DMS114 treated with DMSO at 0.1 percent for 48 hours (cell line): ENCODE results near the gene IL27RA.

Experiments
- DNase-seq: peaks from one replicate; lab custom pipeline; 2025; ENCODE audit not compliant: unreplicated experiment; lab: John Stamatoyannopoulos, UW

The IL27RA gene

DNA sequence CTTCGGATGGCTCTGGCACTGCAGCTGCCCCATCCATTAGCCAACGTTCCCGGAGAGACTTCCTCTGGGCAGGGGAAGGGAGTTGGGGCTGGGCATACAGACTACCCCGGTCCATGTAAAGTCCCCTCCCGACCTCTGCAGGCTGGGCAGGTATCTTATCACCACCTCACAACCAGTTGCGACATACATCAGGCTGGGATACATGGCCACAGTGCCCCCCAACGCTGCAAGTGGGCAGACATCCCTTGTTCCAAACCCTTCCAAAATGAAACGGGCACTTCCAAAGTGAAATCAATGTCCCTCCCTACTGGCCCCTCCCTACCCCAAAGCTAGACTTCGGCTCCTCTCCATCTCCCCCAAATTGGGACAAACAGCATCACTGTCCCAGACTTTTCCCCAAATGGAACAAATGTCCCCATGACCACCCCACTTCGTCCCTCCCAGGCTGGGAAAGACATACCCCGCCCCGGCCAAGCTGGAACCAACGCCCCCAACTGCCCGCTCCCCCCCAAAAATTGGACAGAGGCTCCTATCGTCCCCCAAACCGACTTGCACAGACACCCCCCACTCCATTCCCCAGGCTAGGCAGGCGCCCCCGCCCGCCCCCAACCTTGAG, 25.3 kb downstream of the IL27RA start:
- no peak for DNase-seq

DNA sequence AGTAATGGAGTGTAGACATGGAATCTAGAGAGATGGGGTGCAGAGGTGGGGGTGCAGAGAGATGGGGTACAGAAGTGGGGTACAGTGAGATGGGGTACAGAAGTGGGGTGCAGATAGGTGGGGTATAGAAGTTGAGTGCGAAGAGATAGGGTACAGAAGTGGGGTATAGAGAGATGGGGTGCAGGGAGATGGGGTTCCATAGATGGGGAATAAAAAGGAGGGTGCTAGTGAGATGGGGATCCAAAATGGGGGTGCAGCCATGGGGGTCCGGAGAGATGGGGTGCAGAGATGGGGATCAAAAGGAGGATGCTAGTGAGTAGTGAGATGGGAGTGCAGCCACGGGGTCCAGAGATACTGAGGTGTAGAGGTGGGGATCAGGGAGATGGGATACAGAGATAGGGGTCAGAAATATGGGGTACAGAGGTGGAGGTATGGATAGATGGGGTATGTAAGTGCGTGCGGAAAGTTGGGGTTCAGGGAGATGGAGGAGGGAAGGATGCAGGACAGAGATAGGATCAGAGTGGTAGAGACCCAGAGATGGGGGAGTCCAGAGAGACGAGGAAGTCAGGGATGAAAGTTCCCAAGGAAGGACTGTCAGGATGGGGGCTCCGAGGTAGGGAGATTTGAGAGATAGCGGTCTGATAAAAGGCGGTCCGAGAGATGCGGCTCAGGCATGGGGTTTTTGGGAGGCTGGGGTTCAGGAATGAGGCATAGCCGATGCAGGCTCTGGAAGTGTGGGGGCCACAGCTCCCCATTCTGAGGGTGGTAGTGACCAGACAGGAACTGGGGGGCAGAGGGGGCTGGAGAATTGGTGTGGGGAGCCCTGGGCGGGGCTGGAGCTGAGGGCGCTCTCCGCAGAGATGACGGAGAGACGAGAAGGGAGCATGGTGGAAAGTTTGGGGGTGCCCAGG, 26.9 kb downstream of the IL27RA start:
- no peak for DNase-seq

- DNase-seq = no peak
Observed at GRCh38 chr19:14059093-14059480, 27.5 kb downstream of the IL27RA start.

- DNase-seq = no peak
Observed at GRCh38 chr19:14059652-14060155, 28.1 kb downstream of the IL27RA start.

DNA sequence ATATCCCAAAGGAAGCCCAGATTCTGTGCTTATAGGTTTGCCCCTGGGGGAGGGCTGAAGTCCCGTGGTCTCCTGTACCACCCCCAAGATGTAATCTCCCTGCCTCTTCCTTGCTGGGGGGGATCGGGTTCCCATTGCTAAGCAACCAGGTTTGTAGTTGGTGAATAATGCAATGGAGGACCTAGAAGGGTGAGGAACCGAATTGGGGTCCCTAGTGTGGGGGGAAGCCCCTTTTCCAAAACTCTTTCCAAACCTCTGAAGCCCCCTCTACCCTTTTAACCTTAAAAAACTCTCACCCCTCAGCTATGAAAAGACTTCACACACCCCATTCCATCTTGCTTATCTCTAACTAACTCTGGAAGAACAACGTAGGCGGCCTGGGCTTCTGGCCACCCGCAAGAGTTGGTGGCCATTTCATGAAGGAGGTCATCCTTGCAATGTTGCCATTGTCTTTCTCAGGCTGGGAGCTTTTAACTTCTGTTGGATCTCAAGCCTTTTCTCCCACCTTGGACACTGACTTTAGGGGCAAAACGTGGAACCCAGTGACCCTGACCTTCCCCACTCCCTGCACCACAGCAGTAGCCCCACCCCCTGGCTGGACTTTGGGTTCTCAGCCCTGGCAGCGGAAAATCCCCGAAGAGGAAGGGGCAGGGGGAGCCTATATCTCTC, 29.7 kb downstream of the IL27RA start:
- DNase-seq = no peak

- DNase-seq = no peak
Observed at GRCh38 chr19:14061751-14062557, 30.4 kb downstream of the IL27RA start, which contains the start of gene PALM3. PALM3 (minus strand) TSS chr19:14062076; CDS start chr19:14061980, 96 bp downstream.

DNA sequence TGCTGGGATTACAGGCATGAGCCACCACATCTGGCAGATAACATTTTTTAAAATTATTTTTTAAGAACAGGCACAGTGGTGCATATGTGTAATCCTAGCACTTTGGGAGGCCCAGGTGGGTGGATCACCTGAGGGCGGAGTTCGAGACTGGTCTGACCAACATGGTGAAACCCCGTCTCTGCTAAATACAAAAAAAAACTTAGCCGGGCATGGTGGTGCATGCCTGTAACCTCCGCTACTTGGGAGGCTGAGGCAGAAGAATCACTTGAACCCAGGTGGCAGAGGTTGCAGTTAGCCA, 30.9 kb downstream of the IL27RA start:
- DNase-seq = no peak

DNA sequence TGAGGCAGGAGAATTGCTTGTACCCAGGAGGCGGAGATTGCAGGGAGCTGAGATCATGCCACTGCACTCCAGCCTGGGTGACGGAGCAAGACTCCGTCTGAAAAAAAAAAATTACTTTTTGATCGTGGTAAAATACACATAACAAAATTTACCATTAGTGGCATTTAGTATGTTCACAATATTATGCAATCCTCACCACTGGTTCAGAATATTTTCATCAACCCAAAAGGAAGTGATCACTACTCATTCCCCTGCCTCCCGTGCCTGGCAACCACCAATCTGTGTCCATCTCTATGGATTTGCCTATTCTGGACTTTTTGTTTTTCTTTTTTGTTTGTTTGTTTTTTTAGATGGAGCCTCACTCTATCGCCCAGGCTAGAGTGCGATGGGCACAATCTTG, 31.5 kb downstream of the IL27RA start:
- DNase-seq = no peak

GRCh38 chr19:14066134-14066533, 34.6 kb downstream of the IL27RA start:
- no peak for DNase-seq

DNA sequence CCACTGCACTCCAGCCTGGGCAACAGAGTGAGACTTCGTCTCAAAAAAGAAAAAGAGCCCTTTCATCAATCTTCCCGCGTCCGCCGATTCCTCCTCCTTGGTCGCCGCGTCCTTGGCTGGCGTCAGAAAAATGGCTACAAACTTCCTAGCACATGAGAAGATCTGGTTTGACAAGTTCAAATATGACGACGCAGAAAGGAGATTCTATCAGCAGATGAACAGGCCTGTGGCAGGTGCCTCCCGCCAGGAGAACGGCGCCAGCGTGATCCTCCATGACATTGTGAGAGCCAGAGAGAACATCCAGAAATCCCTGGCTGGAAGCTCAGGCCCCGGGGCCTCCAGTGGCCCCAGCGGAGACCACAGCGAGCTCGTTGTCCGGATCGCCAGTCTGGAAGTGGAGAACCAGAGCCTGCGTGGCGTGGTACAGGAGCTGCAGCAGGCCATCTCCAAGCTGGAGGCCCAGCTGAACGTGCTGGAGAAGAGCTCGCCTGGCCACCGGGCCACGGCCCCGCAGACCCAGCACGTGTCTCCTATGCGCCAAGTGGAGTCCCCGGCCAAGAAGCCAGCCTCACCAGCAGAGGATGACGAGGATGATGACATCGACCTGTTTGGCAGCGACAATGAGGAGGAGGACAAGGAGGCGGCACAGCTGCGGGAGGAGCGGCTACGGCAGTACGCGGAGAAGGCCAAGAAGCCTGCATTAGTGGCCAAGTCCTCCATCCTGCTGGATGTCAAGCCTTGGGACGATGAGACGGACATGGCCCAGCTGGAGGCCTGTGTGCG, 38.9 kb downstream of the IL27RA start:
- DNase-seq = no peak

- no peak for DNase-seq
Observed at GRCh38 chr19:14072535-14073260, 41.1 kb downstream of the IL27RA start, which contains the start of gene MISP3. MISP3 (plus strand) TSS chr19:14072786; CDS start chr19:14073310, 524 bp downstream.

GRCh38 chr19:14073261-14073924, 41.8 kb downstream of the IL27RA start:
- DNase-seq = peak; percentile 32

DNA sequence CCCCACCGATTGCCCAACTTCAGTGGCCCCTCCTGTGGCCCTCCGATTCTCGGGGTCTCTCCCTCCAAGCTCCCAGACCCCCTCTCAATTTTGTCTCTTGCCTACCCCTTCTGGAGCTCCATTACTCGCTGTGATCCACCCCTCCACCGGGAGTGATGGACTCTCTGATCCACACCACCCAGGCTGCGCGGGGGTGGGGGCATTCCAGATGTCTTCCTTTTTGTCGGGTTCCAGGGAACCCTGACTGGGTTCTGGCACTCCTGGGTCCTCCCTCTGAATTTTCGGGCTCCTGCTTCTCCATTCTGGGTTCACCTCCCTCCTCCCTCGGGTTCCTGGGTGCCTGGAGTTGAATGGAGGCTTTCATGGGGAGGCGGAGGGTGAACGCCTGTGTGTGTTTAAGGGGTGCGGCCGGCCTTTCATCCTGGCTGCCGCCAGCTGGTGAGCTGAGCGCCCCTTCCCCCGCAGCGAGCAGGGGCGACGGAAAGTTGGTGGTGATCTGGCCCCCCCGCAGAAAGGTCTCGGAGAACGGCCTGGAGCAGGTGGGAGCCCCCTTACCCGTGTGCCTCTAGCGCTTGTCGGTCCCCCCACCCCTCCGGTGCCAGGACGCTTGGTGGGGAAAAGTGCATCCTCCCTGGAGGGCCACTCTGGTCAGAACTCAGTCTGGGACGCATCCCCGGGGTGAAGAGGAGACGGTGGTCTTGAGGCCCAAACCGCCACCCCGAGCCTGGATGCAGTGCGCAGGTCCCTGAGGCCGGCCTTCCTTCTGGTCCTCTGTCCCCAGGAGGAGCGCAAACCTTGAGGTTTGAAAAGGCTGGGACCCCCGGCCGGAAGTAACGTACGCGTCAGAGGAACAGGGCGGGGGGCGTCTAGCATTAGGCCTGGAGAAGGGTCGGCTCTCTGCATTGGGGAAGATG, 42.6 kb downstream of the IL27RA start:
- DNase-seq = no peak

DNA sequence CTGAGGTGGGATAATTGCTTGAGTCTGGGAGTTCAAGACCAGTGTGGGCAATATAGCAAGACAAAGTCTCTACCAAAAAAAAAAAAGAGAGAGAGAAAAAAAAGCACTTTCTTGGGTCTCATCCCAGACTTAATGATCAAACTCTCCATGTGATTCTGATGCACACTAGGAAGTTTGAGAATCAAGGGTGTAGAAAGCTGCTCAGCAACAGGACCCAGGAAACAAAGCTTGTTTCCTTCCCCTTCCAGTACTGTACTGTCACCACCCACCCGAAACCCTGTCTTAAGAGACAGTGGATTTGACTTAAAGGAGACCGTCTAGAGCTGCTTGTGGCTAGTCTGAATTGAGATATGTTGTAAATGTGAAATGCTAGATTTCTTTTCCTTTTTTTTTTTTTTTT, 46.8 kb downstream of the IL27RA start:
- DNase-seq = no peak

- peak; percentile 93 for DNase-seq
Observed at GRCh38 chr19:14080887-14081796, 49.6 kb downstream of the IL27RA start.

- no peak for DNase-seq
Observed at GRCh38 chr19:14081797-14082674, 50.5 kb downstream of the IL27RA start.
